Endometrial microvascular endothelial cells (primary cell): Measurements from ENCODE around the gene OST4. TPM values are rescaled to one million over a fixed set of nuclear protein-coding genes. Genes with fewer than 3 reads are reported as not detected.
"Not testable (repeated sequence)": the region's sequence is repeated elsewhere in the genome, so short reads cannot be mapped to it uniquely, and the experiment has no call there.

Experiments
- in situ Hi-C: cut with HindIII; loops from 2 replicates; pipeline ENCODE4 v1.10.0; 2017; ENCODE audit warnings: low sequenced_read_pairs, low pct_unique_long_range_greater_than_20kb; ENCODE audit errors: inconsistent ontology term
- total RNA-seq: library from RNA; depleted of rRNA; stranded (reverse); fragments of >200 nt; gene quantifications from one replicate; pipeline ENCODE4 v1.2.3, GENCODE V29; 2015; ENCODE audit errors: inconsistent ontology term

OST4 gene
- 378 TPM for total RNA-seq

GRCh38 chr2:27071277-27071989 is at the start of gene OST4:
TSS of gene OST4 (minus strand) at chr2:27071654.
- in situ Hi-C loops = no loop called here

GRCh38 chr2:27119330-27119670 is 47.8 kb upstream of the OST4 start:
- in situ Hi-C loops = not testable (repeated sequence)

GRCh38 chr2:27118525-27119329 is 47.3 kb upstream of the OST4 start, which contains the start of gene CGREF1:
TSS of gene CGREF1 (minus strand) at chr2:27119128. CDS start at chr2:27104366, 14,762 bp downstream.
- in situ Hi-C loops = no loop called here

GRCh38 chr2:27117995-27118524 is 46.6 kb upstream of the OST4 start:
- in situ Hi-C loops = no loop called here

- in situ Hi-C loops = no loop called here
These were observed 44.1 kb upstream of the OST4 start for GRCh38 chr2:27115519-27115918.

GRCh38 chr2:27111392-27112078 is 40.1 kb upstream of the OST4 start:
- in situ Hi-C loops = not testable (repeated sequence)

GRCh38 chr2:27110603-27111352 is 39.3 kb upstream of the OST4 start:
- in situ Hi-C loops = not testable (repeated sequence)

- in situ Hi-C loops = no loop called here
These were observed 37.6 kb upstream of the OST4 start for GRCh38 chr2:27109083-27109482.

- in situ Hi-C loops = no loop called here
These were observed 36.8 kb upstream of the OST4 start for GRCh38 chr2:27108221-27108620.

- in situ Hi-C loops = no loop called here
These were observed 34.5 kb upstream of the OST4 start for GRCh38 chr2:27105981-27106380.

GRCh38 chr2:27102329-27102728 is 30.9 kb upstream of the OST4 start:
- in situ Hi-C loops = no loop called here

- in situ Hi-C loops = no loop called here
These were observed 28.6 kb upstream of the OST4 start for GRCh38 chr2:27100036-27100435.

- in situ Hi-C loops = no loop called here
These were observed 28.0 kb upstream of the OST4 start for GRCh38 chr2:27099334-27099955.

GRCh38 chr2:27097341-27097740 is 25.9 kb upstream of the OST4 start:
- in situ Hi-C loops = no loop called here

- in situ Hi-C loops = no loop called here
These were observed 25.4 kb upstream of the OST4 start for GRCh38 chr2:27096748-27097297.

GRCh38 chr2:27095745-27096651 is 24.5 kb upstream of the OST4 start:
- in situ Hi-C loops = no loop called here

GRCh38 chr2:27095427-27095744 is 23.9 kb upstream of the OST4 start:
- in situ Hi-C loops = no loop called here
